Measurements from ENCODE around the gene HSH2D.
A peak's percentile ranks its signal among the peaks of the same experiment; 100 is the strongest.

The HSH2D gene

GRCh38 chr19:16153582-16154336, 10.3 kb downstream of the HSH2D start:
- no peak for TF ChIP-seq Cebpa-rat (IDR thresholded peaks at IDR 0.05)
- peaks cover 56 to 100% (median 91%) of the 10 kb centered on the region in 10 experiments for H3K4me1 ChIP-seq
- H3K9ac ChIP-seq: no peak overlapping the region
- no peaks in the 10 kb centered on the region for H3K27me3 ChIP-seq
- H3K9me3 ChIP-seq (replicated peaks in 1 of 11): peaks cover 0 to 17% (median 0%) of the 10 kb centered on the region in 11 experiments; a peak in 5 of 22 replicates
- H3K4me3 ChIP-seq: no peak overlapping the region
- H3K36me3 ChIP-seq: peaks cover 0 to 96% (median 54%) of the 10 kb centered on the region in 11 experiments; a peak in 18 of 22 replicates
- H3K27ac ChIP-seq: peak overlapping the region in 3 of 11 experiments; percentile 36 to 95 (median 94); a peak in 4 of 22 replicates
- H3K4me2 ChIP-seq: peak overlapping the region in 3 of 11 experiments; percentile 33 to 67 (median 57); a peak in 6 of 22 replicates
- H4K20me1 ChIP-seq: no peaks in the 10 kb centered on the region

GRCh38 chr19:16154557-16154956, 11.1 kb downstream of the HSH2D start:
- Histone ChIP-seq H3K36me3 (peaks cover 0 to 88% (median 53%) of the 10 kb centered on the region in 11 experiments; a peak in 18 of 22 replicates), H3K4me2 (peak overlapping the region in 4 of 11 experiments; percentile 57 to 72 (median 66); a peak in 7 of 22 replicates)

GRCh38 chr19:16155128-16155527, 11.6 kb downstream of the HSH2D start:
- H3K27ac ChIP-seq: peak overlapping the region in 5 of 11 experiments; percentile 11 to 49 (median 29); a peak in 4 of 22 replicates
- H3K4me3 ChIP-seq: no peak overlapping the region
- H3K4me2 ChIP-seq: peak overlapping the region in 6 of 11 experiments; percentile 57 to 78 (median 66); a peak in 11 of 22 replicates
- no peaks in the 10 kb centered on the region for H4K20me1 ChIP-seq
- H3K27me3 ChIP-seq: no peaks in the 10 kb centered on the region
- H3K4me1 ChIP-seq: peaks cover 42 to 100% (median 91%) of the 10 kb centered on the region in 10 experiments
- peaks cover 0 to 86% (median 53%) of the 10 kb centered on the region in 11 experiments; a peak in 18 of 22 replicates for H3K36me3 ChIP-seq
- TF ChIP-seq Cebpa-rat (IDR thresholded peaks at IDR 0.05): no peak
- peaks cover 0 to 17% (median 0%) of the 10 kb centered on the region in 11 experiments; a peak in 5 of 22 replicates for H3K9me3 ChIP-seq (replicated peaks in 1 of 11)
- peak overlapping the region in 1 of 11 experiments; percentile 23; a peak in 2 of 22 replicates for H3K9ac ChIP-seq

More at GRCh38 chr19:16154557-16154956, 11.1 kb downstream of the HSH2D start:
- Histone ChIP-seq H3K27ac (peak overlapping the region in 5 of 11 experiments; percentile 0 to 49 (median 29); a peak in 6 of 22 replicates), H4K20me1 (no peaks in the 10 kb centered on the region), H3K4me1 (peaks cover 48 to 100% (median 91%) of the 10 kb centered on the region in 10 experiments), H3K27me3 (no peaks in the 10 kb centered on the region), H3K9me3 (replicated peaks in 1 of 11) (peaks cover 0 to 17% (median 0%) of the 10 kb centered on the region in 11 experiments; a peak in 5 of 22 replicates), H3K9ac (peak overlapping the region in 3 of 11 experiments; percentile 7 to 30 (median 23); a peak in 4 of 22 replicates), H3K4me3 (no peak overlapping the region)
- TF ChIP-seq Cebpa-rat (IDR thresholded peaks at IDR 0.05): no peak

- Histone ChIP-seq H3K9ac (peak overlapping the region in 10 of 11 experiments; percentile 30 to 64 (median 49); a peak in 19 of 22 replicates), H4K20me1 (no peaks in the 10 kb centered on the region), H3K9me3 (replicated peaks in 1 of 11) (peaks cover 0 to 17% (median 0%) of the 10 kb centered on the region in 11 experiments; a peak in 5 of 22 replicates), H3K36me3 (peaks cover 0 to 68% (median 53%) of the 10 kb centered on the region in 11 experiments; a peak in 18 of 22 replicates), H3K27me3 (no peaks in the 10 kb centered on the region), H3K4me1 (peaks cover 28 to 100% (median 90%) of the 10 kb centered on the region in 10 experiments), H3K27ac (peak overlapping the region in 10 of 11 experiments; percentile 47 to 77 (median 68); a peak in 21 of 22 replicates), H3K4me3 (no peak overlapping the region), H3K4me2 (peak overlapping the region; percentile 57 to 81 (median 67))
- TF ChIP-seq Cebpa-rat (IDR thresholded peaks at IDR 0.05): no peak
These were observed 13.4 kb downstream of the HSH2D start for GRCh38 chr19:16156904-16157303.

- peak overlapping the region; percentile 57 to 81 (median 67) for H3K4me2 ChIP-seq
- no peaks in the 10 kb centered on the region for H4K20me1 ChIP-seq
- peaks cover 0 to 16% (median 0%) of the 10 kb centered on the region in 11 experiments; a peak in 5 of 22 replicates for H3K9me3 ChIP-seq (replicated peaks in 1 of 11)
- peaks cover 28 to 100% (median 85%) of the 10 kb centered on the region in 10 experiments for H3K4me1 ChIP-seq
- no peaks in the 10 kb centered on the region for H3K27me3 ChIP-seq
- peak overlapping the region in 10 of 11 experiments; percentile 30 to 64 (median 49); a peak in 16 of 22 replicates for H3K9ac ChIP-seq
- H3K4me3 ChIP-seq: no peak overlapping the region
- TF ChIP-seq Cebpa-rat (IDR thresholded peaks at IDR 0.05): no peak
- peaks cover 0 to 61% (median 47%) of the 10 kb centered on the region in 11 experiments; a peak in 18 of 22 replicates for H3K36me3 ChIP-seq
- H3K27ac ChIP-seq: peak overlapping the region in 10 of 11 experiments; percentile 47 to 77 (median 68); a peak in 21 of 22 replicates
These were observed 14.1 kb downstream of the HSH2D start for GRCh38 chr19:16157601-16158000.

- Histone ChIP-seq H3K36me3 (peaks cover 0 to 41% (median 27%) of the 10 kb centered on the region in 11 experiments; a peak in 18 of 22 replicates), H3K4me1 (peaks cover 28 to 93% (median 74%) of the 10 kb centered on the region in 10 experiments), H3K4me2 (peak overlapping the region in 7 of 11 experiments; percentile 21 to 74 (median 57); a peak in 11 of 22 replicates), H3K9ac (peak overlapping the region in 1 of 11 experiments; percentile 7; a peak in 1 of 22 replicates), H3K27ac (peak overlapping the region in 7 of 11 experiments; percentile 19 to 61 (median 45); a peak in 10 of 22 replicates), H3K9me3 (replicated peaks in 1 of 11) (peaks cover 0 to 3% (median 0%) of the 10 kb centered on the region in 11 experiments; a peak in 1 of 22 replicates), H3K4me3 (no peak overlapping the region), H4K20me1 (no peaks in the 10 kb centered on the region), H3K27me3 (no peaks in the 10 kb centered on the region)
- no peak for TF ChIP-seq Cebpa-rat (IDR thresholded peaks at IDR 0.05)
These were observed 16.2 kb downstream of the HSH2D start for GRCh38 chr19:16159655-16160054.

GRCh38 chr19:16160445-16160942, 17.0 kb downstream of the HSH2D start:
- peaks cover 0 to 3% (median 0%) of the 10 kb centered on the region in 11 experiments; a peak in 1 of 22 replicates for H3K9me3 ChIP-seq (replicated peaks in 1 of 11)
- H3K27ac ChIP-seq: peak overlapping the region in 5 of 11 experiments; percentile 48 to 60 (median 50); a peak in 5 of 22 replicates
- H4K20me1 ChIP-seq: no peaks in the 10 kb centered on the region
- H3K4me1 ChIP-seq: peaks cover 26 to 88% (median 66%) of the 10 kb centered on the region in 10 experiments
- TF ChIP-seq Cebpa-rat (IDR thresholded peaks at IDR 0.05): no peak
- H3K36me3 ChIP-seq: peaks cover 0 to 32% (median 18%) of the 10 kb centered on the region in 11 experiments; a peak in 15 of 22 replicates
- H3K4me2 ChIP-seq: peak overlapping the region in 8 of 11 experiments; percentile 7 to 74 (median 52); a peak in 14 of 22 replicates
- H3K27me3 ChIP-seq: no peaks in the 10 kb centered on the region
- H3K9ac ChIP-seq: 0 out of 22 replicates have a peak overlapping the region, but pooled peaks of 1 of the 11 experiments have one; percentile 23
- H3K4me3 ChIP-seq: no peak overlapping the region
